ENCODE results near the gene CLIC2. TPM values are rescaled to one million over a fixed set of nuclear protein-coding genes. Genes with fewer than 3 reads are reported as not detected.

CLIC2 gene
- total RNA-seq, 1 experiment from 2014 or later = 0.98 TPM

DNA sequence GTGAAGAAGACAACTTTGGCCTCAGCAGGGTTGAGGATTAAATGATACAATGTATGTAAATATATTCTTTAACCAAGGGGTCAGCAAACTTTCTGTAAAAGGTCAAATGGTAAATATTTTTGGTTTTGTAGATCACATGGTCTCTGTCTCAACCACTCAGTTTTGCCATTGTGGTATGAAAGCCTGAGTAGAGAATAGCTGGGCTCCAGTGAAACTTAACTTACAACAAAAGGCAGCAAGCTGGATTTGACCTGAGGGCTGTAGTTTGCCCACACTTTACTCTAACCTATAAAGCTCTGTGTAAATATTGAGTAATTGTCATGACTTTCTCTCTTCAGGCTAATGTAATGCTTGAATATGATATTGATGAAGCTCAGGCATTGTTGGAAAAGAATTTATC lies 98.5 kb downstream of the CLIC2 start:
- Mint-ChIP-seq H3K4me3 (no peak overlapping the region), H3K9me3 (peaks cover 46 to 57% of the 10 kb centered on the region in 2 experiments), H3K4me1 (no peaks in the 10 kb centered on the region), H3K27ac (no peak overlapping the region), H3K27me3 (ENCODE audit: low read depth) (no peaks in the 10 kb centered on the region; the same call in none of the 2 replicates), H3K36me3 (ENCODE audit: insufficient read depth in 1 of 3, low read depth in 3 of 3) (peaks cover 26 to 51% (median 44%) of the 10 kb centered on the region in 3 experiments)
- no peak overlapping the region for H3K56ac ChIP-seq (ENCODE audit: insufficient read length, low read depth, low read length)
- no peaks in the 10 kb centered on the region for H3K23me2 ChIP-seq (ENCODE audit: insufficient read length, low read depth, low read length, poor library complexity, severe bottlenecking)
- no peak overlapping the region for H2BK120ac ChIP-seq (ENCODE audit: low read depth, low read length, poor library complexity, severe bottlenecking)
- no peak overlapping the region for H2BK12ac ChIP-seq (ENCODE audit: insufficient read length, low read depth, low read length)
- no peak overlapping the region for H2BK5ac ChIP-seq (ENCODE audit: insufficient read length, low read length)
- H3K4ac ChIP-seq (ENCODE audit: low read depth, low read length) = no peak overlapping the region
- DNase-seq = no peak
- no peak overlapping the region for H3T11ph ChIP-seq (ENCODE audit: low read length)
- no peaks in the 10 kb centered on the region for H3K79me2 ChIP-seq (ENCODE audit: insufficient read depth, low read length)
- no peaks in the 10 kb centered on the region for H3K79me1 ChIP-seq (ENCODE audit: insufficient read depth, low read depth, low read length, poor library complexity, severe bottlenecking)
- TF ChIP-seq, protein P1, sequence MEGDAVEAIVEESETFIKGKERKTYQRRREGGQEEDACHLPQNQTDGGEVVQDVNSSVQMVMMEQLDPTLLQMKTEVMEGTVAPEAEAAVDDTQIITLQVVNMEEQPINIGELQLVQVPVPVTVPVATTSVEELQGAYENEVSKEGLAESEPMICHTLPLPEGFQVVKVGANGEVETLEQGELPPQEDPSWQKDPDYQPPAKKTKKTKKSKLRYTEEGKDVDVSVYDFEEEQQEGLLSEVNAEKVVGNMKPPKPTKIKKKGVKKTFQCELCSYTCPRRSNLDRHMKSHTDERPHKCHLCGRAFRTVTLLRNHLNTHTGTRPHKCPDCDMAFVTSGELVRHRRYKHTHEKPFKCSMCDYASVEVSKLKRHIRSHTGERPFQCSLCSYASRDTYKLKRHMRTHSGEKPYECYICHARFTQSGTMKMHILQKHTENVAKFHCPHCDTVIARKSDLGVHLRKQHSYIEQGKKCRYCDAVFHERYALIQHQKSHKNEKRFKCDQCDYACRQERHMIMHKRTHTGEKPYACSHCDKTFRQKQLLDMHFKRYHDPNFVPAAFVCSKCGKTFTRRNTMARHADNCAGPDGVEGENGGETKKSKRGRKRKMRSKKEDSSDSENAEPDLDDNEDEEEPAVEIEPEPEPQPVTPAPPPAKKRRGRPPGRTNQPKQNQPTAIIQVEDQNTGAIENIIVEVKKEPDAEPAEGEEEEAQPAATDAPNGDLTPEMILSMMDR (conservative IDR thresholded peaks at IDR 0.05) = no peak
- H3K23ac ChIP-seq (ENCODE audit: insufficient read length, low read depth, low read length) = no peak overlapping the region
- H3K9me3 ChIP-seq (ENCODE audit: control insufficient read depth, low read depth, low read length) = peaks cover 19% of the 10 kb centered on the region
- H2BK15ac ChIP-seq (ENCODE audit: low read depth, low read length) = no peak overlapping the region
- no peak overlapping the region for H3K4me2 ChIP-seq (ENCODE audit: insufficient read depth, insufficient read length, low read length)
- no peak overlapping the region for H3K9ac ChIP-seq (ENCODE audit: extremely low read depth, insufficient read length, low read length)
- H4K91ac ChIP-seq (ENCODE audit: insufficient read length, low read depth, low read length) = no peak overlapping the region
- H3K27me3 ChIP-seq (ENCODE audit: insufficient read depth, low read length) = no peaks in the 10 kb centered on the region
- no peak overlapping the region for H3K27ac ChIP-seq (ENCODE audit: insufficient read length, low read depth, low read length)
- no peak overlapping the region for H4K8ac ChIP-seq (replicated peaks; ENCODE audit: insufficient read length, low read depth, low read length)
- no peak overlapping the region for H2AFZ ChIP-seq (ENCODE audit: low read length)
- H3K14ac ChIP-seq (ENCODE audit: insufficient read depth, low read length) = no peak overlapping the region
- no peak overlapping the region for H2AK5ac ChIP-seq (ENCODE audit: insufficient read length, low read length)
- no peak overlapping the region for H3K18ac ChIP-seq (ENCODE audit: insufficient read length, low read depth, low read length)
- H3K4me1 ChIP-seq (ENCODE audit: insufficient read depth, low read length) = no peaks in the 10 kb centered on the region
- H4K20me1 ChIP-seq (ENCODE audit: control insufficient read depth, insufficient read depth, insufficient read length) = no peaks in the 10 kb centered on the region
- no peak overlapping the region for H4K5ac ChIP-seq (ENCODE audit: insufficient read length, low read depth, low read length)
- H2BK20ac ChIP-seq (ENCODE audit: low read depth, low read length, poor library complexity, severe bottlenecking) = no peak overlapping the region

Measured in H9 (cell line).